NCI-H146 (cell line): ENCODE measurements around the gene PSMB3.
A peak's percentile ranks its signal among the peaks of the same experiment; 100 is the strongest.
"Not testable (repeated sequence)": the region's sequence is repeated elsewhere in the genome, so short reads cannot be mapped to it uniquely, and the experiment has no call there.

Experiments
- DNase-seq: peaks from one replicate; lab custom pipeline; 2025; lab: John Stamatoyannopoulos, UW

Gene PSMB3

DNA sequence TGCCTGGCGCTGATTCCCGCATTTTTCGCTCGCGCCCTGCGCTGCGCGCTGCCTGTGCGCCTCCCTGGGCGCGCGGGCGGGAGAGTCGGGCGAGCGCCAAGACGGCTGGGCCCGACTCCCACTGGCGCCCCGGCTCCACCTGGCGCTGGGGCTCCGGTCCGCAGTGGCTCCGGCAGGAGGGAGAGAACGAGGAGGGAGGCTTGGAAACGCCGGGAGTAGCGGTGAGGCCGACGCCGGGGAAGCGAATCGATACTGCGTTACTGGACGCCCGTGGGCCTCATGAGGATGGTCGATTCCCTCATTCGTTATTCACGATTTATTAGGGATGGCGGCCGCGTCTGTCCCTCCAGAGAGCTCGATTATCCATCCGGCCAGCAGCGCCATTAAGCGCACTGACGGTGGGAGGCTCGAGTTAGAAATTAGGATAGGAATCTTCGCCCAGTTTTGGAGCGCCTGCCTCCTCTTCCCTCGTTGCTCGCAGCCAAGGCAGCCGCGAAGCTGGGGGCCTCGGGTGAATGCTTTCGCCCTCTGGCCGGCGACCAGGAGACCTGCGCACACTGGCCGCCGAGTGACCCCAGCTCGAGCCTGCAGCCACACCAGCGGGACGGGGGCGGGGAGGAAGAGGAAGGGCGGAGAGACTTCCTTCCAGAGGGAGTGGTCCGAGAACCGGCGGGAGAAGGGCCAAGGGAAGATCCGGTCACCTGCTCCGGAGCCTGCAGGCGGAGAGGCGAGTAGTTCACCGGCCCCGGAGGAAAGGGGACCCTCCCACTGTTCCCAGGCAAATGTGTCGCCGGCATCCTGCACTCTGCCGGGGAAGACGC lies 3.1 kb upstream of the PSMB3 start:
- DNase-seq, result peak; percentile 95

- DNase-seq, result no peak
Measured at GRCh38 chr17:38750044-38750311, 2.6 kb upstream of the PSMB3 start.

DNA sequence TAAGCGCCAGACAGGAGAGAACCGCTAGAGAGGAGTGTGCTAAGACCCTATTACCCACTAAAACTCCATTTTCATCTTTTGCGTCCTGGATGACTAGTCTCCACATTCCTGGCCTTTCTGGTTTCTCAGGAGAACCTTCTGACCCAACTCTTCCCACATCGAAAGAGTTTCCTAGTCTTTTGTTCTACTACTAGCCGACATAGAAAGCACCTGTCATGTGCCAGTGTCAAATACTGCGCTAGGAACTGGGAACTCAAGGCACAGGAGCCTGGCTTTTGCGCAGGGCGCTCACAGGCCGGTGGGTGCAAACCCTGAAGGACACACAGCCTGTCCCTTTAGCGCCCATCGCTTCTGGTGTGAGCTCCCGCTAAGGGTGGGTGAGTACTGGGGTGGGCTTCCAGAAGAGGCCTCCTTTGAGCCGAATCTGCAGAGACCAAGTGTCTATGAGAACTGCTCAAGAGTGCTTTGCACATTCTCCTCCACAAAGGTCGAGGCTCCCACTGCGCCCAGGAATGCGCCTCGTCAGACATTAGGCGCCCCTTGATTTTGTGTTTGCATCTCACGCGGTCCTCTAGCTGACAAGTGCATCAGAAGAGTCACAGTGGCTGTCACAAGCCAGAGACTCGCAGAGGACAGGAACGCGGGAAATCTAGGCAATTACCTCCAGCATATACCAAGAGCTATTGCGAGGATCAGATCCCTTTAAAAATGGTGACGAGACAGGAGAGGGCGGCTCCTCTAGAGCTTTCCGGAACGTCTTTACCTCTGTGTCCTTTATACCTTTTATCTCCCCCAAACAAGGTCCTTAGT lies 2.0 kb upstream of the PSMB3 start:
- DNase-seq, result peak; percentile 53

- DNase-seq, result peak; percentile 63
Measured at GRCh38 chr17:38751144-38751807, 1.3 kb upstream of the PSMB3 start.

DNA sequence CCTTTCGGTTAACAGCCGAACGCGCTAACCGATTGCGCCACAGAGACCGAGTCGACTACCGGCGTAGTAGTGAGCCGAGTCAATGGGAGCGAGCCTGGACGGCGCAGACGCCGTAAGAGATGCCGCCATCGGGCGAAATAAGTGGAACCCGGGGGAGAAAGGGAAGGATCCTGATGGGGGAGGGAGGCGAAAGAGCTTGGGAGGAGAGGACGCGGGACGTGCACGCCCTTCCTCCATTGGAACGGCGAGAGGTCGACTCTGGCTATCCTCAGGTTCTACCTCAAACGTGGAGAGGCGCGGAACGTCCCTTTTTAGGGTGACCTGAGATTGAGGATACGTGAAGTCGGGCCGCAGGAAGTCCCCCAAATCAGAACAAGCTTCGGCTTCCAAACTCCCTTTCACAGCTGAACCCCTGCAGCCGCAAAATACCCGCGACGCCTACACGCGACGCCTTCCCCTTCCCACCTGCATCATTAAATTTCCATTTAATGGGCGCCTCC lies 683 bp upstream of the PSMB3 start:
- peak; percentile 87 for DNase-seq

GRCh38 chr17:38753071-38753506 lies 548 bp downstream of the PSMB3 start:
- no peak for DNase-seq

DNA sequence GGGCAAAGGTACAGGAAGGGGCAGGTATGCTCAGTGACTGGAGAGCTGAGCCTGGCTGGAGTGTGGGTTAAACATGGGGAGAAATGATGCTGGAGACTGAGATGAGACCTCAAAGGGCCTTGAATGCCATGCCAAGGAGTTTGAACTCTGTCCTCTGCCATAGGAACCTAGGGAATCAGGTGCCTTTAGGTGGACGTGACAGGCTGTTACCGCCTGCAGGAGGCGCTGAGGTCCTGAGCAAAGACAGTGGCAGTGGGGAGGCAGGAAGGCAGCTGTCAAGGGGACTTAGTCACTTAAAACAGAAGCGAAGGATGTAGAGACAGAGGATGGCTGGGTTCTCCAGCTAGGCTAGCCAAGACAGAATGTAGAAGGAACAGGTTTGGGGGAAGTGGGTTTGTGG lies 9.1 kb downstream of the PSMB3 start:
- DNase-seq, result peak; percentile 4

DNA sequence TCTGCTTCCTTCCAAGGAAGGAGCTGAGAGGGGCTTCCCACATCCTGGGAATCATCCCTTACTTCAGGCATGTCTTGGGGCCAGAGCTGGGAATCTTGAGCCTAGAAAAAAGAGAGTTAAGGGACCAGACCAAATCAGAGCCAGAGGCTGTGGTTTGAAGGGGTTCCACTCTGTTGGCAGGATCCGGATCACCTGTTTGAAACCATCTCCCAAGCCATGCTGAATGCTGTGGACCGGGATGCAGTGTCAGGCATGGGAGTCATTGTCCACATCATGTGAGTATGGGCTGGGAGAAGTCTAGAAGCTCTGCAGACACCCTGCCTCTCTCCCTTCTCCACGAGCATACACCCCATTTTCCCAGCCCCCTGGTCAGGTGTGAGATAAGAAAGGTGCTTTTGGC lies 9.7 kb downstream of the PSMB3 start:
- DNase-seq, result no peak

DNA sequence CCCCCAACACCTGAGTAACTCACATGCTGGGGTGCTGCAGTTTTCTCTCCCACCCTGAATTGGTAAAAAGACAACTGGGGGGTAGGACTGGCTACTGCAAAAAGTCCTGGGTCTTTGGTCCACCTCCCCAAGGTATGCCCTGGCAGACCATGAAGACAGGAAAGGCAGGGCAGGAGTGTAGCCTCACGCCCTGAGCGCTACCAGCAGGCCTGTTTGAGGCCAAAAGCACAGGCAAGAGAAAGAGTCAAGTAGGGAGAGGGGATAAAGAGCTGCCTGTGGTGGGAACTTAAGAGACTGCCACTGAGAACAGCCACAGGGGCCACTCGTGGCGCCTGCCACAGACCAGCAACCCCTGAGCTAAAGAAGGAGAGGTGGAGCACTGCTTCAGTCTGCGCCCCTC lies 13.8 kb downstream of the PSMB3 start:
- no peak for DNase-seq

DNA sequence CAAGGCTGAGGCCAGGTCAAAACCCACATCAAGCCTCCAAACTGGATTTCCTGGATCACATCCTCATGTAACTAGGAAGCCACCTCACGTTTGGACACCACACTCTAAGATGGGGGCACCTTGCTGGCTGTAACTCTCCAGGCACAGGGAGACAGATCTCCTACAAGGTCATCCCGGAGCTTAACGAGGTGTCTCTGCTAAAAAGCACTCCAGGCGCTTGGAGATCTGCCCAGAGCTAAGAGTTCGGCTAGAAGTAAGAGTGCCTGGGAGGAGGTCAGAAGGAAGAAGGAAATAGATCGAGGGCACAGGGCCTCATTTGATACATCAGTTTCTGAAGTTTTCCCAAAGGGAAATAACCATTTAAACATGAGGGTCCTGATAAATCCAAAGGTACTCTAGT lies 15.9 kb downstream of the PSMB3 start:
- no peak for DNase-seq

GRCh38 chr17:38773258-38773657 lies 20.7 kb downstream of the PSMB3 start:
- no peak for DNase-seq

DNA sequence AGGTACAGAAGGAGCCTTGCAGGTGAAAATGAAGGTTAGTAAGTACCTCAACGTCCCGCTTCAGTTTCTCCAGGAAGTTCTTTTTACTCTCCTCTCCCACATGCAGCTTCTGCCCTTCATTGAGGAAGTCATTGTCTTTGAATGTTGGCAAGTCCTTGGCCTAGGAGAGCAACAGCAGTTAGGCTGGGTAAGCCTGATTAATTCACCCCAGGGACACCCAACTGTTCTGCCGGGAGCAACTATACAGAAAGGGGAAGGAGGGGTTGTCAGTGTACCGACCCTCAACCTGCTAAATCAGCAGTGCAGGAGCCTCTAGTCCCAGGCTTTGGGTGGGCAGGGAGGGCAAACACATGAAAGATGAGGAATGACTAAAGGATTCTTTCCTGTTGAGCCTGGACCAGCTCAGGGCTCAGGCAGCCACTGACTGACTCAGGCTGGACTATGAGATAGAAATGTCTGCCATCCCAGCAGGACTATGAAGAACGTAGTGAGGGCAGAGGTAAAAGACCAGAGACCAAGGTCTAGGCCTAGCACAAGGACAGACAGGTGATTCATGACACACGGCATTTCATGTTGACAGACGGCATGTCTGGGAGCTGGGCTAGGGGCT lies 25.2 kb downstream of the PSMB3 start:
- no peak for DNase-seq

- DNase-seq, result no peak
Measured at GRCh38 chr17:38779965-38780752, 27.6 kb downstream of the PSMB3 start.

- DNase-seq, result no peak
Measured at GRCh38 chr17:38783227-38783626, 30.7 kb downstream of the PSMB3 start.

- no peak for DNase-seq
Measured at GRCh38 chr17:38786372-38786771, 33.8 kb downstream of the PSMB3 start.

DNA sequence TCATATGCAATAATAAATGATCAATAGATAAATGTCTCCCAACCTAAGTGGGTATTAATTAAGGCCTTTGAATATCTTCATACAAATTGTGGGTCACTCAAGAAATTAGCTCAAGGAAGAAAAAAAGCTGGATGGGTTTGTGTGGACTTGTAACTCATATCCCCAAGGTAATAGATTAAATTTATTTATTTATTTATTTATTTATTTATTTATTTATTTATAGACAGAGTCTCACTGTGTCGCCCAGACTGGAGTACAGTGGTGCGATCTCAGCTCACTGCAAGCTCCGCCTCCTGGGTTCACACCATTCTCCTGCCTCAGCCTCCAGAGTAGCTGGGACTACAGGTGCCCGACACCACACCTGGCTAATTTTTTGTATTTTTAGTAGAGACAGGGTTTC lies 35.5 kb downstream of the PSMB3 start:
- DNase-seq, result not testable (repeated sequence)

DNA sequence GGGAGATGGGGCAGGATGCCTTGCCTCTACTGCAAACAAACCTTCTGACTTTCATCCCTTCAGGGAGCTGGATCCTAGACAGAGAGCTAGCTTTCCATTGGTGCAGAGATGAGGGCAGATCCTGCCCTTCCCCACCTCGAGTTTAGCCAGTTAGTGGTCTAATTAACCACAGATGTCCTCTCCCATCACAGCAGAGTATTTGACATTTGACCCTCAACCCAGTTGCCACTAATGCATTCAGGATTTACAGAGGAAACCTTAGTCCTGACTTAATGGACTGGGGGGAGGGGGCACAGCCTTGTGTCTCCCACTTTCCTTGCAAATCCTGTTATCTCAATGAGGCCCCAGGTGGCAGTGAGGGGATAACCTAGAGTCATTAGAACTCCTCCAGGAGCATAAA lies 36.6 kb downstream of the PSMB3 start:
- no peak for DNase-seq

DNA sequence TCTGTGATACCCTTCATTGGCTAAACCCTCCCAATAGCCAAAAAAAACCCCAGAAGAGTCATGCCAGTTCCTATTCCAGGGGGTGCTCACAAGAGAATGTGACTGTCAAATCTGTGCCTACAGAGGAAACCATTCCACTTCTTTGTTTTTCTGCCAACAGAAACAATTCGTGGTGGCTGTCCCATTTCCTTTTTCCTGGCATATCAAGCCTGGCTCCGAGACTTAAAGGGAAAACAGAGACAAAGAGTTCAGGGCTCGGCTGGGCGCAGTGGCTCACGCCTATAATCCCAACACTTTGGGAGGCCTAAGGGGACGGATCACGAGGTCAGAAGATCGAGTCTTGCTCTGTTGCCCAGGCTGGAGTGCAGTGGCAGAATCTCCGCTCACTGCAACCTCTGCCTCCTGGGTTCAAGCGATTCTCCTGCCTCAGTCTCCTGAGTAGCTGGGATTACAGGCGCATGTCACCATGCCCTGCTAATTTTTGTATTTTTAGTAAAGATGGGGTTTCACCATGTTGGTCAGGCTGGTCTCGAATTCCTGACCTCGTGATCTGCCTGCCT lies 37.7 kb downstream of the PSMB3 start:
- not testable (repeated sequence) for DNase-seq

DNA sequence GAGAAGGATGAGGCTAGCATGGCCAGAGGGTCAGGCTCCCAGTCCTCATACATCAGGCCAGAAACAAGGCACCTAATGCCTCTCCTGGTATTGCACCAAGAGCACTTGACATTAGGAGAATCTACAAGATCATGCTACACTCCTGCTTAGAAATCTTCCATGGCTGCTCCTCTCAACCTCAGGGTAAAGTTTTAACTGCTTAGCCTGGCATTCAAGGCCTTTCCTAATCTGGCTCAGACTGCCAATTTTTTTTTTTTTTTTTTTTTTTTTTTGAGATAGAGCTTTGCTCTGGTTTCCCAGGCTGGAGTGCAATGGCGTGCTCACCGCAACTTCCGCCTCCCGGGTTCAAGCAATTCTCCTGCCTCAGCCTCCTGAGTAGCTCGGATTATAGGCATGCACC lies 38.6 kb downstream of the PSMB3 start:
- no peak for DNase-seq

DNA sequence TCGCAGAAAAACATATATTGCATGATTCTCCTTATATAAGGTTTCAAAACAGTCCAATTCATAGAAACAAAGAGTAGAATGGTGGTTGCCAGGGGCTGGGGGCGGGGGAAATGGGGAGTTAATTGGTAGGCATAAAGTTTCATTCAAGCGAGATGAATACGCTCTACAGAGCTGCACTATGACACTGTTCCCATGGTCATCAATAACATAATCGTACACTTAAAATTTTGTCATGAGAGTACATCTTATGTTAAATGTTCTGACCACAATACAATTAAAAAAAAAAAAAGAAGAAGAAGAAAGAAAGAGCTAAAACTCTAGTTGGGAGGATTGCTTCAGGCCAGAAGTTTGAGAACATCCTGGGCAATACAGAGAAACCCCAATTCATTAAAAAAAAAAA lies 41.7 kb downstream of the PSMB3 start:
- DNase-seq, result no peak

DNA sequence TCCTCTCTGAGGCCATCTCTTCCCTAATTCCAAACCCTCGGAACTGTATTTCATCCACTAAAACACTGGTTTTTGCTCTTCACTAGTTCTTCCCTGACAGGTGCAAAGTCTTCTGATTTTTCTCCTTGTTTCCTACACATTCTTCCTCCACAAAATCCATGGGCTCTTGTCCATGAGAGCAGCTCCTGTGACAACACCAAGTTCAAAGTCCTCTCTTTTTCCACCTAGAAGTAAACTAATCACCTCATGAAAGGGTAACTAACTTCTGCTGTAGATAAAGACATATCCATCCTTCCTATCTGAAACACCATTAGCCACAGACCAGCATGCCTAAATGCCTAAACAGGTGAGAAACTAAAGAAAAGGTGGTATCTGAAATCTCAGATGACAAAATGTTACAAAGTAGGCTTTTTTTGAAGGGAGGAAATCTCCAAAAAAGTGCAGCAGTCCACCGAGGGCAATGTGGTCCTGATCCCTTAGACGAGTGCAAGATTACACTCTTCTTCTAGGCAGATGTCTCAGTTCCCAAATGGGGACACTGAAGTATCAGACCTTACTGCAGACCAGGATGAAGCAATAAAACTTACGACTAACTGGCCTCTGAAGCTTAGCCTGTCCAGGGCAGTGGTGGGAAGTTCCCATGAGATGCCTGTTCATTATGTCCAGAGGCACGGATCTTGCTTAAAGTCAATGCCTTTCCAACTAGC lies 44.1 kb downstream of the PSMB3 start:
- no peak for DNase-seq
